ENCODE results near the gene CLEC3B. TPM values are rescaled to one million over a fixed set of nuclear protein-coding genes. Genes with fewer than 3 reads are reported as not detected.

The CLEC3B gene, protein sequence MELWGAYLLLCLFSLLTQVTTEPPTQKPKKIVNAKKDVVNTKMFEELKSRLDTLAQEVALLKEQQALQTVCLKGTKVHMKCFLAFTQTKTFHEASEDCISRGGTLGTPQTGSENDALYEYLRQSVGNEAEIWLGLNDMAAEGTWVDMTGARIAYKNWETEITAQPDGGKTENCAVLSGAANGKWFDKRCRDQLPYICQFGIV
- not detected in 2 replicates for total RNA-seq
- polyA plus RNA-seq: 1.8 and 3.2 TPM in 2 replicates
- 1.0 and 1.5 TPM in 2 replicates for polyA plus RNA-seq (2011; cell fraction: cytosol; rRNA removed)
- 0.18 and 0.91 TPM in 2 replicates for polyA plus RNA-seq (2011; cell fraction: nucleus; rRNA removed)
- polyA plus RNA-seq (2012): 0.85 TPM in 1 of 2 replicates, not detected in the other
- polyA minus RNA-seq: 0.21 TPM in 1 of 2 replicates, not detected in the other
- not detected for polyA minus RNA-seq (2011; cell fraction: cytosol; rRNA and poly(A)+ RNA removed)
- polyA minus RNA-seq (2011; cell fraction: nucleus; rRNA and poly(A)+ RNA removed): not detected in 2 replicates
- Bru-seq, nascent RNA: percentile 28 among the genes with signal in this experiment
- percentile 35 among the genes with signal in this experiment for BruChase-seq, experiment 1, labeled RNA remaining after a 6-hour chase
- percentile 34 among the genes with signal in this experiment for BruChase-seq, experiment 2, labeled RNA remaining after a 2-hour chase
- long read RNA-seq: 0 reads

DNA sequence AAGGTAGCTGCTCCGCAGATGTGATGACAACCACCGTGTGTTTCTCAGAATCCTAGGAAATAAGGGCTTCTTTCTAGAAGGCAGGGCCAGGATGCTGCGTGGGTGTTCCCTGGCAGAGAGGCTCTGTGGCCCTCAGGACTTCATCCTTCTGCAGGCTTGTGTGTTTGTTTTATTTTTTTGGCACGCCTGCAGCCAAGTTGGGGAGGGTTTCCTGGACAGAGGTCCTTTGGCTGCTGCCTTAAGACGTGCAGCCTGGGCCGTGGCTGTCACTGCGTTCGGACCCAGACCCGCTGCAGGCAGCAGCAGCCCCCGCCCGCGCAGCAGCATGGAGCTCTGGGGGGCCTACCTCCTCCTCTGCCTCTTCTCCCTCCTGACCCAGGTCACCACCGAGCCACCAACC is at the start of gene CLEC3B:
Gene CLEC3B (plus strand): TSS at position 266 of the 400 bp plus-strand sequence. CDS start 60 bp downstream, at position 326.
- Histone ChIP-seq H3K4me1 (ENCODE audit: control insufficient read depth, extremely low read depth, insufficient read depth, low read length) (peaks cover 22% of the 10 kb centered on the region), H3K27me3 (ENCODE audit: control insufficient read depth in 2 of 2, insufficient read depth in 2 of 2, low read length in 2 of 2) (no peaks in the 10 kb centered on the region), H3K79me2 (ENCODE audit: control insufficient read depth, insufficient read depth, low read length) (no peaks in the 10 kb centered on the region), H3K9me1 (replicated peaks; ENCODE audit: control insufficient read depth, extremely low read depth, insufficient read depth, low read length) (no peaks in the 10 kb centered on the region), H3K4me3 (replicated peaks in 1 of 3; ENCODE audit: insufficient read depth in 1 of 3, low read depth in 1 of 3, low read length in 3 of 3) (no peak within 1 kb of the TSS), H3K4me2 (ENCODE audit: insufficient read depth, low read length) (peak within 1 kb of the TSS; percentile 25), H4K20me1 (replicated peaks; ENCODE audit: control insufficient read depth, extremely low read depth, insufficient read depth, low read length) (no peaks in the 10 kb centered on the region), H3K9ac (replicated peaks; ENCODE audit: extremely low read depth, insufficient read depth, low read length) (no peak within 1 kb of the TSS), H3K9me3 (replicated peaks; ENCODE audit: control insufficient read depth, insufficient read depth, low read length) (no peaks in the 10 kb centered on the region), H2AFZ (ENCODE audit: low read depth, low read length) (peak within 1 kb of the TSS; percentile 10), H3K27ac (ENCODE audit: insufficient read depth, low read depth, low read length) (no peak within 1 kb of the TSS), H3K36me3 (ENCODE audit: control insufficient read depth in 2 of 2, extremely low read depth in 1 of 2, insufficient read depth in 2 of 2, low read length in 2 of 2) (no peaks in the 10 kb centered on the region)
- BruUV-seq (replicated peaks): no TSS peak
- ChIA-PET POLR2A (interaction anchor here (0.6 kb wide), 1 partner anchor 445 kb away, joined by 5 read pairs; no protein-coding TSS in a partner anchor), CTCF (no interaction called here)
- intact Hi-C loops (cut with micrococcal nuclease): loop anchor here (10.0 kb wide), 1 partner anchor 471 kb away; the partner anchor contains the start of gene ZKSCAN7
- DNase-seq (ENCODE audit: low read depth, low spot score) (peak; percentile 72), FAIRE-seq (peak; percentile 83)
- dilution Hi-C loops (cut with MboI; ENCODE audit: extremely low pct_ligation_motif_present, low sequenced_read_pairs): loop anchor here (25.0 kb wide), 1 partner anchor 486 kb away; no protein-coding TSS in a partner anchor
- no peak for TF ChIP-seq JUN (IDR thresholded peaks at IDR 0.05; ENCODE audit: borderline replicate concordance, insufficient read depth, insufficient read length, low read depth)
- no peak for TF ChIP-seq MYC (IDR thresholded peaks at IDR 0.05; ENCODE audit: low read depth, low read length)
- TF ChIP-seq MAX (IDR thresholded peaks at IDR 0.05; ENCODE audit: insufficient read depth, insufficient read length): no peak
- TF ChIP-seq EZH2 (IDR thresholded peaks at IDR 0.05; ENCODE audit: borderline replicate concordance, low read depth, low read length, severe bottlenecking): no peak

DNA sequence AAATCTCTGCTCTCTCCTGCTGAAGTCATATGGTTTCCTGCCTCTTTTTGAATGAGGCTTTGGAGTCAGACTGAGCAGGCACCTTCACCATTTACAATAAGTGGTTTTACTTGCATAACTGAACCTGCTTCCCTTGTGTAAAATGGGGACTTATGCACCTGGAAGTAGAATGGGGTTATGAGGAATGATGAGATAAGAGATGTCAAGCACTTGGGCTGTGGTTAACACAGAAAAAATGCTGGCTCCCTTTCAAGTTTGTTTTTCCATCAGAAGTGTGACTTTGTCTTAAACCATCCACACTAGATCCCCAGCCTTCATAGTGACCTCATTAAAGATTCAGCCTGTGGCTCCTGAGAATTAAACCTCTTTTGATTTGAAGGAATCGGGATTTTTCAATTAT is 44.9 kb upstream of the CLEC3B start:
- BruUV-seq (replicated peaks): no TSS peak
- H3K36me3 ChIP-seq (ENCODE audit: control insufficient read depth in 2 of 2, extremely low read depth in 1 of 2, insufficient read depth in 2 of 2, low read length in 2 of 2): no peaks in the 10 kb centered on the region
- peaks cover 7% of the 10 kb centered on the region for H3K4me1 ChIP-seq (ENCODE audit: control insufficient read depth, extremely low read depth, insufficient read depth, low read length)
- H2AFZ ChIP-seq (ENCODE audit: low read depth, low read length): no peak overlapping the region
- H3K4me2 ChIP-seq (ENCODE audit: insufficient read depth, low read length): no peak overlapping the region
- POLR2A ChIA-PET: no interaction called here
- intact Hi-C loops (cut with micrococcal nuclease): no loop called here
- no peaks in the 10 kb centered on the region for H3K27me3 ChIP-seq (ENCODE audit: control insufficient read depth in 2 of 2, insufficient read depth in 2 of 2, low read length in 2 of 2)
- H3K9me3 ChIP-seq (replicated peaks; ENCODE audit: control insufficient read depth, insufficient read depth, low read length): no peaks in the 10 kb centered on the region
- peaks cover 83% of the 10 kb centered on the region for H3K79me2 ChIP-seq (ENCODE audit: control insufficient read depth, insufficient read depth, low read length)
- no peak for FAIRE-seq
- H3K27ac ChIP-seq (ENCODE audit: insufficient read depth, low read depth, low read length): no peak overlapping the region
- CTCF ChIA-PET: interaction anchor here (4.9 kb wide), 1 partner anchor 12 kb away, joined by 18 read pairs; no protein-coding TSS in a partner anchor
- no peak for TF ChIP-seq MAX (IDR thresholded peaks at IDR 0.05; ENCODE audit: insufficient read depth, insufficient read length)
- no peak for TF ChIP-seq MYC (IDR thresholded peaks at IDR 0.05; ENCODE audit: low read depth, low read length)
- TF ChIP-seq EZH2 (IDR thresholded peaks at IDR 0.05; ENCODE audit: borderline replicate concordance, low read depth, low read length, severe bottlenecking): no peak
- TF ChIP-seq FOS (IDR thresholded peaks at IDR 0.05; ENCODE audit: borderline replicate concordance, insufficient read depth, low read length): no peak
- TF ChIP-seq JUN (IDR thresholded peaks at IDR 0.05; ENCODE audit: borderline replicate concordance, insufficient read depth, insufficient read length, low read depth): no peak
- TF ChIP-seq CTCF (IDR thresholded peaks at IDR 0.05; ENCODE audit: extremely low read depth in 1 of 2, insufficient read depth in 1 of 2, low read depth in 1 of 2, low read length in 2 of 2): no peak
- TF ChIP-seq GATA2 (IDR thresholded peaks at IDR 0.05; ENCODE audit: insufficient read depth, insufficient read length, low read depth, low read length): no peak
- no peak for TF ChIP-seq POLR2A (IDR thresholded peaks at IDR 0.05; ENCODE audit: low read depth, low read length)
- TF ChIP-seq POLR2AphosphoS5 (IDR thresholded peaks at IDR 0.05; ENCODE audit: insufficient read depth, low read depth, low read length): no peak
- H3K9me1 ChIP-seq (replicated peaks; ENCODE audit: control insufficient read depth, extremely low read depth, insufficient read depth, low read length): no peaks in the 10 kb centered on the region
- no peak overlapping the region for H3K4me3 ChIP-seq (replicated peaks in 1 of 3; ENCODE audit: insufficient read depth in 1 of 3, low read depth in 1 of 3, low read length in 3 of 3)
- no peaks in the 10 kb centered on the region for H4K20me1 ChIP-seq (replicated peaks; ENCODE audit: control insufficient read depth, extremely low read depth, insufficient read depth, low read length)
- no peak for DNase-seq (ENCODE audit: low read depth, low spot score)
- dilution Hi-C loops (cut with MboI; ENCODE audit: extremely low pct_ligation_motif_present, low sequenced_read_pairs): no loop called here
- no peak overlapping the region for H3K9ac ChIP-seq (replicated peaks; ENCODE audit: extremely low read depth, insufficient read depth, low read length)
